Sigmoid colon (tissue), 4 donors: ENCODE data around the gene HDAC11.

ENCODE experiments used
- CTCF ChIP-seq, 4 experiments: fragments of 450-650 bp in 3 of 4; fragments of 200-600 bp in 1 of 4; IDR thresholded peaks; one replicate each; pipeline ENCODE4 v1.5.1; 2016 to 2019; ENCODE audit warnings: antibody characterized with exemption in 4 of 4, mild to moderate bottlenecking in 3 of 4, moderate library complexity in 2 of 4
- EP300 ChIP-seq, 4 donors: sonication (generic); formaldehyde crosslinking; IDR thresholded peaks; one replicate each; pipeline ENCODE4 v1.6.1; 2017; ENCODE audit warnings: antibody characterized with exemption in 4 of 4
- POLR2A ChIP-seq, 2 donors: fragments of 450-650 bp; IDR thresholded peaks; one replicate each; pipeline ENCODE4 v1.6.1; 2016; ENCODE audit warnings: antibody characterized with exemption in 2 of 2, mild to moderate bottlenecking in 2 of 2, moderate library complexity in 2 of 2

- TF ChIP-seq CTCF (IDR thresholded peaks at IDR 0.05) = peak in 3 of 4 experiments; percentile 44 to 59 (median 54)
- TF ChIP-seq EP300 (IDR thresholded peaks at IDR 0.05) = no peak
- no peak for TF ChIP-seq POLR2A (IDR thresholded peaks at IDR 0.05)
Measured at GRCh38 chr3:13452490-13453335, 27.4 kb upstream of the HDAC11 start.
